GM12891 (cell line): ENCODE results near the gene MAGEC3.

Source experiments
- POLR2A ChIP-seq: IDR thresholded peaks from 2 replicates; pipeline ENCODE4 v1.6.1; 2011; ENCODE audit warnings: low read depth, low read length, control low read depth
- POLR2AphosphoS5 ChIP-seq: IDR thresholded peaks from 2 replicates; pipeline ENCODE4 v1.6.1; 2011; ENCODE audit warnings: low read depth, low read length, control low read depth
- SPI1 ChIP-seq: IDR thresholded peaks from 2 replicates; pipeline ENCODE4 v1.6.1; 2011; ENCODE audit warnings: low read depth, low read length, control low read depth
- TAF1 ChIP-seq: IDR thresholded peaks from 2 replicates; pipeline ENCODE4 v1.6.1; 2011; ENCODE audit warnings: low read depth, low read length, control low read depth

DNA sequence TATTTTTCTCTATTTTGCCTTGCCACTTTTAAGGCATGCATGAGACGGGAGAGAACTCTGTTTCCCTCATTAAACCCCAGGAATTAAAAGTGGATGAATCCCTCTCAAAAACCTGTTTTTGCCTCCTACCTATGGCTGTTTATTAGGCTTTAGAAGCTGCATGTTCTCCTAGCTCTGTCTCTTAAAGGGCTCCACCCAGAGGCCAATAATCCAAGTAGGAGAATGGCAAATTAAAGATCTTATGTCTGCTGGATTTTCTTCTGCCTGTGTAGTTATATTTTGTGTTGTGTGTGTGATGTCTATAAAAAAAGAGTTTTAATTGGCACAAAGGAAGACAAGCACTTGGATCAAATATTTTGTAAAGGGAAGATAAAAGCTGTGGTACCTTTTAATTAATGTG lies 98.0 kb downstream of the MAGEC3 start:
- TF ChIP-seq POLR2AphosphoS5 (no peak), POLR2A (no peak), SPI1 (no peak), TAF1 (no peak)
